GM19239 (cell line): ENCODE data around the gene KAT6B.
"Not testable (repeated sequence)": the region's sequence is repeated elsewhere in the genome, so short reads cannot be mapped to it uniquely, and the experiment has no call there.

Source experiments
- DNase-seq: peaks from one replicate; pipeline ENCODE4 v3.0.0; 2011; ENCODE audit warnings: low spot score; ENCODE audit not compliant: insufficient read length
- FAIRE-seq: peaks from 2 replicates; lab custom pipeline; 2011; peaks lifted over from hg19 to GRCh38; lab: Jason Lieb, UNC

KAT6B gene

GRCh38 chr10:74826142-74827044, at the start of gene KAT6B:
KAT6B (plus strand) TSS chr10:74826600; CDS start chr10:74842858, 16,258 bp downstream.
- peak; percentile 92 for FAIRE-seq
- DNase-seq: peak; percentile 91

GRCh38 chr10:74778436-74779094, 47.8 kb upstream of the KAT6B start:
- no peak for DNase-seq
- no peak for FAIRE-seq

- DNase-seq, FAIRE-seq: not testable (repeated sequence)
Observed at GRCh38 chr10:74781870-74782269, 44.5 kb upstream of the KAT6B start.

- DNase-seq (no peak), FAIRE-seq (no peak)
Observed at GRCh38 chr10:74784462-74784861, 41.9 kb upstream of the KAT6B start.

GRCh38 chr10:74786126-74786525, 40.3 kb upstream of the KAT6B start:
- no peak for FAIRE-seq
- DNase-seq: no peak

- FAIRE-seq (no peak), DNase-seq (no peak)
Observed at GRCh38 chr10:74787457-74787856, 38.9 kb upstream of the KAT6B start.

GRCh38 chr10:74791979-74792378, 34.4 kb upstream of the KAT6B start:
- DNase-seq: not testable (repeated sequence)

GRCh38 chr10:74792726-74793125, 33.7 kb upstream of the KAT6B start:
- no peak for FAIRE-seq
- DNase-seq: no peak

More at GRCh38 chr10:74791979-74792378, 34.4 kb upstream of the KAT6B start:
- not testable (repeated sequence) for FAIRE-seq

- DNase-seq, FAIRE-seq: not testable (repeated sequence)
Observed at GRCh38 chr10:74793240-74793639, 33.2 kb upstream of the KAT6B start.

GRCh38 chr10:74794531-74794930, 31.9 kb upstream of the KAT6B start:
- DNase-seq (no peak), FAIRE-seq (no peak)

GRCh38 chr10:74797550-74797949, 28.9 kb upstream of the KAT6B start:
- no peak for FAIRE-seq
- DNase-seq: no peak

GRCh38 chr10:74799721-74800221, 26.6 kb upstream of the KAT6B start:
- FAIRE-seq: no peak
- no peak for DNase-seq

GRCh38 chr10:74801447-74801846, 25.0 kb upstream of the KAT6B start:
- DNase-seq (no peak), FAIRE-seq (no peak)

GRCh38 chr10:74808501-74808900, 17.9 kb upstream of the KAT6B start:
- DNase-seq (no peak), FAIRE-seq (no peak)

- no peak for FAIRE-seq
Observed at GRCh38 chr10:74810087-74810486, 16.3 kb upstream of the KAT6B start.

GRCh38 chr10:74813381-74814259, 12.8 kb upstream of the KAT6B start:
- no peak for FAIRE-seq

More at GRCh38 chr10:74810087-74810486, 16.3 kb upstream of the KAT6B start:
- DNase-seq: no peak

GRCh38 chr10:74814797-74815196, 11.6 kb upstream of the KAT6B start:
- FAIRE-seq (no peak), DNase-seq (no peak)

More at GRCh38 chr10:74813381-74814259, 12.8 kb upstream of the KAT6B start:
- DNase-seq: no peak

GRCh38 chr10:74816824-74817498, 9.4 kb upstream of the KAT6B start:
- DNase-seq (no peak), FAIRE-seq (no peak)

GRCh38 chr10:74821501-74821900, 4.9 kb upstream of the KAT6B start:
- no peak for DNase-seq

More at GRCh38 chr10:74821501-74821900, 4.9 kb upstream of the KAT6B start:
- FAIRE-seq: no peak
